Tibial nerve (tissue), 4 donors: ENCODE data around the gene TRAPPC6A. TPM values are rescaled to one million over a fixed set of nuclear protein-coding genes. Genes with fewer than 3 reads are reported as not detected.

Source experiments
- DNase-seq, 2 donors: peaks; one replicate each; pipeline ENCODE4 v3.0.0-alpha.2; 2019; ENCODE audit warnings: low spot score in 2 of 2
- H3K27ac ChIP-seq, 4 donors: fragments of 200-600 bp; sonication (generic) in 3 of 4; one replicate each; pipeline ENCODE4 v1.5.1; 2017 to 2019; ENCODE audit warnings: mild to moderate bottlenecking in 1 of 4
- H3K27me3 ChIP-seq, 2 donors: fragments of 200-600 bp; sonication (generic) in 1 of 2; one replicate each; pipeline versions ENCODE4 v1.5.1 to v1.6.0; 2017 to 2019
- H3K36me3 ChIP-seq, 3 donors: fragments of 200-600 bp; sonication (generic); one replicate each; pipeline ENCODE4 v1.5.1; 2018 to 2019
- H3K4me1 ChIP-seq, 4 donors: fragments of 200-600 bp; sonication (generic) in 3 of 4; one replicate each; pipeline ENCODE4 v1.5.1; 2017 to 2019
- H3K4me3 ChIP-seq, 4 donors: fragments of 200-600 bp; sonication (generic) in 3 of 4; one replicate each; pipeline ENCODE4 v1.5.1; 2017 to 2019; ENCODE audit warnings: mild to moderate bottlenecking in 1 of 4, moderate library complexity in 1 of 4
- H3K9me3 ChIP-seq, 4 donors: fragments of 200-600 bp; sonication (generic) in 3 of 4; one replicate each; pipeline ENCODE4 v1.5.1; 2017 to 2019
- CTCF ChIP-seq, 5 experiments: fragments of 200-600 bp in 3 of 5; fragments of 450-650 bp in 2 of 5; sonication (generic) in 3 of 5; IDR thresholded peaks; one replicate each; pipeline ENCODE4 v1.5.1; 2016 to 2019; ENCODE audit warnings: antibody characterized with exemption in 5 of 5, mild to moderate bottlenecking in 3 of 5, moderate library complexity in 2 of 5
- EP300 ChIP-seq, 2 donors: sonication (generic); formaldehyde crosslinking; IDR thresholded peaks; one replicate each; pipeline ENCODE4 v1.6.1; 2017; ENCODE audit warnings: antibody characterized with exemption in 2 of 2, mild to moderate bottlenecking in 1 of 2
- POLR2A ChIP-seq, 2 donors: fragments of 450-650 bp; IDR thresholded peaks; one replicate each; pipeline ENCODE4 v1.6.1; 2017; ENCODE audit warnings: antibody characterized with exemption in 2 of 2, mild to moderate bottlenecking in 2 of 2, moderate library complexity in 2 of 2
- WGBS, 2 donors: methylation state at CpG; one replicate each; pipeline ENCODE4 v1.1.5; 2018; 5-methylcytosine and 5-hydroxymethylcytosine counted together
- total RNA-seq, 4 donors: library from RNA; depleted of rRNA; stranded (reverse); fragments of >200 nt; gene quantifications; one replicate each; pipeline ENCODE4 v1.1.0, GENCODE V29; 2016

Gene TRAPPC6A
- total RNA-seq, 4 donors from 2014 or later: 13.5 to 52.9 (median 29.1) TPM

GRCh38 chr19:45126654-45127053 is 51.4 kb downstream of the TRAPPC6A start:
- TF ChIP-seq EP300 (IDR thresholded peaks at IDR 0.05) (no peak), CTCF (IDR thresholded peaks at IDR 0.05) (no peak), POLR2A (IDR thresholded peaks at IDR 0.05) (no peak)
- H3K27ac ChIP-seq: no peak overlapping the region
- no peaks in the 10 kb centered on the region for H3K36me3 ChIP-seq
- WGBS, 2 donors: 94% methylated on average over 7 of the region's 7 CpGs
- H3K4me1 ChIP-seq: peaks cover 0 to 4% (median 0%) of the 10 kb centered on the region in 4 donors
- H3K9me3 ChIP-seq: no peaks in the 10 kb centered on the region
- DNase-seq: no peak
- H3K27me3 ChIP-seq: no peaks in the 10 kb centered on the region
- no peak overlapping the region for H3K4me3 ChIP-seq

- Histone ChIP-seq H3K4me3 (no peak overlapping the region), H3K27ac (no peak overlapping the region), H3K36me3 (no peaks in the 10 kb centered on the region), H3K27me3 (no peaks in the 10 kb centered on the region), H3K9me3 (no peaks in the 10 kb centered on the region), H3K4me1 (peaks cover 0 to 4% (median 0%) of the 10 kb centered on the region in 4 donors)
- TF ChIP-seq EP300 (IDR thresholded peaks at IDR 0.05) (no peak), CTCF (IDR thresholded peaks at IDR 0.05) (peak; percentile 24 to 64 (median 32))
- DNase-seq: no peak
- 68 to 76% methylated on average over 11 to 12 of the region's 12 CpGs for whole genome bisulfite sequencing, 2 donors
These were observed 52.0 kb downstream of the TRAPPC6A start for GRCh38 chr19:45125975-45126493.

- Histone ChIP-seq H3K4me3 (no peak overlapping the region), H3K27ac (no peak overlapping the region), H3K36me3 (no peaks in the 10 kb centered on the region), H3K27me3 (no peaks in the 10 kb centered on the region), H3K4me1 (peaks cover 0 to 4% (median 0%) of the 10 kb centered on the region in 4 donors), H3K9me3 (no peaks in the 10 kb centered on the region)
- 92 to 94% methylated on average over 9 of the region's 9 CpGs for WGBS, 2 donors
- DNase-seq: no peak
- TF ChIP-seq CTCF (IDR thresholded peaks at IDR 0.05) (no peak), POLR2A (IDR thresholded peaks at IDR 0.05) (no peak), EP300 (IDR thresholded peaks at IDR 0.05) (no peak)
These were observed 52.7 kb downstream of the TRAPPC6A start for GRCh38 chr19:45125360-45125759.

GRCh38 chr19:45124021-45124420 is 54.0 kb downstream of the TRAPPC6A start:
- Histone ChIP-seq H3K4me1 (peaks cover 0 to 4% (median 0%) of the 10 kb centered on the region in 4 donors), H3K9me3 (no peaks in the 10 kb centered on the region), H3K27ac (no peak overlapping the region), H3K27me3 (no peaks in the 10 kb centered on the region), H3K36me3 (peaks cover 0 to 3% (median 0%) of the 10 kb centered on the region in 3 donors), H3K4me3 (no peak overlapping the region)
- no peak for TF ChIP-seq EP300 (IDR thresholded peaks at IDR 0.05)
- TF ChIP-seq POLR2A (IDR thresholded peaks at IDR 0.05): no peak
- TF ChIP-seq CTCF (IDR thresholded peaks at IDR 0.05): no peak
- WGBS, 2 donors: 81 to 83% methylated on average over 6 of the region's 6 CpGs
- no peak for DNase-seq

GRCh38 chr19:45123440-45123850 is 54.6 kb downstream of the TRAPPC6A start:
- no peaks in the 10 kb centered on the region for H3K9me3 ChIP-seq
- no peak overlapping the region for H3K27ac ChIP-seq
- no peak for TF ChIP-seq CTCF (IDR thresholded peaks at IDR 0.05)
- no peak for TF ChIP-seq POLR2A (IDR thresholded peaks at IDR 0.05)
- TF ChIP-seq EP300 (IDR thresholded peaks at IDR 0.05): no peak
- WGBS, 2 donors: 63 to 78% methylated on average over 9 of the region's 9 CpGs
- H3K27me3 ChIP-seq: no peaks in the 10 kb centered on the region
- H3K36me3 ChIP-seq: peaks cover 0 to 3% (median 0%) of the 10 kb centered on the region in 3 donors
- peaks cover 0 to 9% (median under 1%) of the 10 kb centered on the region in 4 donors for H3K4me1 ChIP-seq
- DNase-seq: no peak
- no peak overlapping the region for H3K4me3 ChIP-seq
